ENCODE results near the gene RIMKLB.

DNA sequence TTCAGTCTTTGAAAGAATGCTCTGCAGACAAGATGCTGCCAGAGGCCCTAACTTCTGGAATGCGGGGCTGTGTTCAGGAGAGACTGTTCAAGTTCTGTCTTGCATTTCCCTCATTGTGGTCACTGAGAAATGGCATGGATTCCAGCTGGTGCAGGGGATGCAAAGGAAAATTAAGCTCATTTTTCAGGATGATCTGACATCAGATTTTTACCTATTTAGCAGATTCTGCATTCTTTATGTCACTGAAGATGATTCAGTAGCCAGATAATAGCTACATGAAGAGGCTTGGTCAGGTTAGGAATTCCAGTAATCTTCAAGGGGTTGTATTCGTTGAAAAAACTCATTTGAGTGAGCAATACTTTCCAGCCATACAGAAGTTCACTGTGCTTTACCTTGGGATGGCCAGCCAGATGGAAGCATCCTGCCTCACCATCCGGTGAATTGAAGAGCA is 19.1 kb upstream of the RIMKLB start:
- TF ChIP-seq POLR2AphosphoS5 (IDR thresholded peaks at IDR 0.05; ENCODE audit: low read depth, low read length), result no peak
- TF ChIP-seq POLR2A (IDR thresholded peaks at IDR 0.05; ENCODE audit: low read depth, low read length), result no peak
